GM04504 (cell line): Measurements from ENCODE around the gene PELI2.

ENCODE experiments used
- DNase-seq: peaks from one replicate; pipeline ENCODE4 v3.0.0-alpha.2; 2012; ENCODE audit warnings: low read depth

PELI2 gene

DNA sequence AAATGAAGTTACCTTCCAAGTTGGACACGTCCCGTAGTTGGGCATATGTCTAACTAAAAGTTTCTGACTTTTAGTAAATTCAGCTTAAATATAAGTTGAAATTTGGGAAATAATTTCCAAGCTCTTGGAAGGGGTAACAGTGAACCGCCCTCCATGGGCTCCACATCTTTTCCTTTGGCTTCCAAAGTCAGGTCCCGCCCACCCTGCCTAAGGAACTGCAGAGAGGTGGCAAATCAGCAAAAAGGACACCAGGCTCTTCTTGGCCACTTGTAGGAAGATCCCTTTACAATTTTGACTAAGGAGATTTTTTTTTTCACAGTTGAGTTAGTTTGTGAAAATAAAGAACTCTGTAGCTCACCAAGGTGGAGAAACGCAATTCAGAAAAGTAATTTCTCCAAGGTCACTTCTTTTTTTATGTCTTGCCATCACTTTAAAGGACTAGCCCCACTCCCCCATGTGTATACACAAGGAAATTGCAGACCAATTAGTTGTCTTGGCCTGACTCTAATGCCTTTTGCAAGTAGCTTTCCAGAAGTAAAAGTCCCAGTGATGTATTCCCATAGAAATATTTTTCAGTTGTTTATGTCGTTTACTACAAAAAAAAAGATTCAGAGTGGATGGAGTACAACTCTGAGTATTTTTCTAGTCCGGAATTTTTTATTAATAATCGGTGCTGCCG is 181.2 kb downstream of the PELI2 start:
- no peak for DNase-seq

- DNase-seq: no peak
Observed at GRCh38 chr14:56300495-56300894, 182.3 kb downstream of the PELI2 start.

DNA sequence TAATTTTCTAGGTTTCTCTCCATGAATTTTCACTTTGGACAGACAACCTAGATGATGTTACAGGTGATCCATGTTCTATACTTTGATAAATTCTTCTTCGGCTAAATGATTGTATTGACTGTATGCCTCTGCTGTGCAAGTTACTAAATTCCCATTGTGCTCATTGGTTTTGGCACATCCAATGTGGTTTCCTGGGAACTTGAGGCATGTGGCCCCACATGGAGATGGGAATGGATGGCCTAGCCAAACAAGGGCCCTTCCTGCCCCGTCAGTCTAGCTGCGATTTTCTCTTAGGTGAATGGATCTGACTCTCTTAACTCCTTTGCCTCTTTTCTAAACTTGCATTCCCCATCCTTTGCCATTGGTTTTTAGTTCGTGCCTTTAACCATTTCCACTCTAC is 186.2 kb downstream of the PELI2 start:
- no peak for DNase-seq

- DNase-seq: no peak
Observed at GRCh38 chr14:56309198-56309597, 191.0 kb downstream of the PELI2 start.

DNA sequence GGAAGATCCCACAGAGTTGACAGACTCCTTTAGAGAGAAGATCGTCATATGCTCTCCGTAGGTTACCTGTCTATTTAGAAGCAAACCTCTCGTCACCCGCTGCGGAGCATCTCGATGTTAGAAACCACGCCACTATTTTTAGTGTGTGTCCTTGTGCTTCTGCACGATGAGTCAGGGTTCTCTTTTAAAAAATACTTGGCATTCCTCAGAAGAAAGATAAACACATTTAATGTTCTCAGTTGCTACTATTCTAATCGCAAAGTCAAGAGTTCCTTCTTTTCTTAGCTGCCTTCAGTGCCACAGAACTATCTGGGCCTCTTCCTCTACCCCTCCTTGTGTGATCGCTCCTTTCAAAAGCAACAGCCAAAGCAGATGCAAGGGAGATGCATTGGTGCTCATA is 192.4 kb downstream of the PELI2 start:
- DNase-seq: no peak

GRCh38 chr14:56313789-56314188 is 195.6 kb downstream of the PELI2 start:
- DNase-seq: no peak

DNA sequence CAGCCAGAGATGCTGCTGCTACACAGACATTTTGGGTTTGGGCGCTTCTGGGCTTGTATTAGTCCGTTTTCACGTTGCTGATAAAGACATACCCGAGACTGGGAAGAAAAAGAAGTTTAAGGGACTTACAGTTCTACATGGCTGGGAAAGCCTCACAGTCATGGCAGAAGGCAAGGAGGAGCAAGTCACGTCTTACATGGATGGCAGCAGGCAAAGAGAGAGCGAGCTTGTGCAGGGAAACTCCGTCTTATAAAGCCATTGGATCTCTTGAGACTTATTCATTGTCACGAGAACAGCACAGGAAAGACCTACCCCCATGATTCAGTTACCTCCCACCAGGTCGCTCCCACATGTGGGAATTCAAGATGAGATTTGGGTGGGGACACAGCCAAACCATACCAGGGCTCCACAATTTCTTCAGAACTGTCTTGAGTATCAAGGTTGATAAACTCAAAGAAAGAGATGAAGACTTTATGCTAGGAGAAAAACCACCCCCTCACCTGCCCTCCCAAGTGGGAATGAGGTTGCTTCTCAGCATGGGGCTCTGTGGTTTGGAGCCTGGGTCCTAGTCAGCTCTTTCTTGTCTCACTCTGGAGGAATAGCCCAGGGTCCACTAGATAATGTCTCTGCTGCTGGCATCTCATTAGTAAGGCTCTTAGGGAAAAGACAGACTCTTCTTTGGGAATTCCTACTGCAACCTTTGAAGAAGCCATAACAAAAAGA is 200.3 kb downstream of the PELI2 start:
- no peak for DNase-seq

DNA sequence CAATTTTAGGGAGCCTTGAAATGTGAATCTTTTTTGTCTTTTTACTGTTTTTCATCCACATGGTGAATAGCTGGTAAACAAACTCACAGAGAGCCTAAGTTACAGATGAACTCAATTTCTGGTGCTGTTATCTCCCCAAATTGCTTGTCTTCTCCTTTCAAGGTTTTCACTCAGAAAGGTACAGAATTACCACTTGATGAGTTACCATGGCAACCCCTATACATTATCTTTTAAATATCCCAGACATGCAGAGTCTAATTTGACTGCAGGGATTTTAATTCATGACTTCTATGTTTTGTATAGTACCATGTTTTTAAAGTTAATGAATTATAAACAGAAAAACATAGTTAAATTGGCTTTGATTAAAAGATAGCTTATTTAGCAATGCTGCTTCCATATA is 203.7 kb downstream of the PELI2 start:
- no peak for DNase-seq

DNA sequence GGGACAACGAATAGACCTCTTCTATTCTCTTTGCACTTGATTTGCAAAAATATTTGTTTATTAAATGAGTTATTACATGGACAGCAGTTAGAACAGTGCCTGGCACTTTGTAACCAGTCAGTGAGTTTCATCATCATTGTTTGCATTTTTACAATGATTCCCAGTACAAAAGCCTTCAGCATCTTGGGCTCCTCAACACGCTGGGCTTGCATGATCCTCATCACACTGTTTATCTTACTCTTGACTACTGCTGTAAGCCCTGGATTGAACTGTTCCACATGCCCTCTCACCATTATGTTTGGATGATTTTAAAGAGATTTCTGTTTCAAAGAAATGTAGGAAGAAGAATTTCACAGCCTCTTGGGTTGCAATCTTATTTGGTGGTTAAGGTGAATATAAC is 204.3 kb downstream of the PELI2 start:
- no peak for DNase-seq

DNA sequence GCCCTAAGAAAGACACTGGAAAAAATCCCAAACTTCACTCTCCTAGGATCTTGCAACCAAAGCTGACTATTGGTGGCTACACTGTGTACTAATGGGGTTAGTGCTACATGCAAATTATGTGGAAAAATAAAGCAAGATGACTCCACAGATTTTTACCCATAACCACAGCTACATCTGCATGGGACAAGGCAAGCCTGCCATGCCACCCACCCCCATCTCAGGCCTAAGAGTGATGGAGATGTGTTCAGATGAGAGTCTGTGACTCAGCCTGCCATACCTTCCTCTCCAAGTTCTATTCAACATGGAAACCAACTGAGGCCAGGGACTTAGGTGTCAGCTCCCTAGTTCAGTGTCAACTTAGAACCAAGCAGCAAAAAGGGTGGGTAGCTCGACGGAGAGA is 206.2 kb downstream of the PELI2 start:
- no peak for DNase-seq

- no peak for DNase-seq
Observed at GRCh38 chr14:56324856-56325699, 206.9 kb downstream of the PELI2 start.

- no peak for DNase-seq
Observed at GRCh38 chr14:56328021-56328420, 209.8 kb downstream of the PELI2 start.

DNA sequence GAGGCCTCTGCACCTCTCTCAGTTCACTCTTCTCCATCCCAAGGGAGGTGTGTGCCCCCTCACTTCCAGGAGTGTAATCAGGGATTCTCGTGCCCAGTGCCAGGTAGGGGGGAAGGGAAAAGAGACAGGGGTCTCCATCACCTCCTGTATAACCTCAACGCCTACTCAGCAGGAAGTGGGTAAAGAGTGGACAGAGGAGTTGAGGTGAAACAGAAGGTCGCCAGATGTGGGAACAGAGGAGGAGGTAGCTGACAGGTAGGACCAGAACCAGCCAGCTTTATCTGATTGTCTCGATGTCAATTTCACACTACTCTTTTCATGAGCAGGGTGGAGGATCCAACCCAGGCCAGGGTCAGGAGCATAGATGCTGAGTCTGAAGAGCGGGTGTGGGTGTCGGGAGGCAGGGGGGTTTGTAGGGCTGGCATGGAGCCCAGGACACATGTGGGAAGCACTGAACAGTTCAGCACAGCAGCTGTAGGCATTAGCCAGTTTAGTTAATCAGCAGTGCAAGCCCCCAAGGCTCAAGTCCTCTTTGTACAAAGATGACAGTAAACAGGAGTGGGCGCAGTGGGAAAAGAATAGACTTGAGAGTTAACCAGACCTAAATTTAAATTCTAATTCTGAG is 213.5 kb downstream of the PELI2 start:
- no peak for DNase-seq

DNA sequence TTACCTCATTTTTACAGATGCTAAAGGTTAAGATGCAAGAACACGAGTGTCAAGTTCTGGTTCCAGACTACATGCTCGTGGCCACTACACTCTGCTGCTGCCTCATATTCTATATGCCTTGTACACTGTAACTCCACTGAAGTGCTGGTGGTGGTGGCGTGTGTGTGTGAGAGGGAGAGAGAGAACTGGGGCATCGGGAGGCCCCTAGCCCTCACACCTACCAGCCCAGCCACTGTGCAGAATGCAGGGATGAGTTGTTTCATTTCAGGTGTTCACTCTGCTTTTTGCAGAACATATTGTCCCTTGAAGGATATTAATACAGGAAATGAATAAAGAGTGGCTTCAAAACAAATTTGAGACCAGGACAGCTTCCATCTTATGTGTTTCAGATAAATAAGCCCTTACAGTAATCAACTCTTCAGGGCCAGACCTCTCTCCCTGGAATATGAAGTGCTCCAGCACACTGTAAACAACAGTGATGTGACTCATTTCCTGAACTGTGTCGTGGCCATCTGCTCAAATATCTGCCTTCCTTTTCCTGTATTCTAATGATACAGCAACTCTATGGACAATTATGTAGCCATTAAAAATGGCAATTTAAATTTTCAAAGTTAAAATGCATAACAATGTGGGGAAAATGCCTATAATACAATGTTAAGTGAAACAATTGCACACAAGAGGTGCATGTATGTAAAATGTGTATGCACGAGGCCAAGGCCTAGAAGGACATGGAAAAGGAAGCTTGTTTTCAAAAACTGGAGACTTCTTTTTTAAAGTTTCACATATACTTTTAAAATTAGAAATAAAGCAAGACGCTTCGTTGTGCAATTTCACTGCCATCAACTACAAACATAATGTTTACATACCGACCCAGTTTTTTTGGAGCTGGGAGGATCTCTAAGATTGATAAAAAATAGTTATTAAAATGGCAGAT is 215.4 kb downstream of the PELI2 start:
- peak; percentile 42 for DNase-seq

DNA sequence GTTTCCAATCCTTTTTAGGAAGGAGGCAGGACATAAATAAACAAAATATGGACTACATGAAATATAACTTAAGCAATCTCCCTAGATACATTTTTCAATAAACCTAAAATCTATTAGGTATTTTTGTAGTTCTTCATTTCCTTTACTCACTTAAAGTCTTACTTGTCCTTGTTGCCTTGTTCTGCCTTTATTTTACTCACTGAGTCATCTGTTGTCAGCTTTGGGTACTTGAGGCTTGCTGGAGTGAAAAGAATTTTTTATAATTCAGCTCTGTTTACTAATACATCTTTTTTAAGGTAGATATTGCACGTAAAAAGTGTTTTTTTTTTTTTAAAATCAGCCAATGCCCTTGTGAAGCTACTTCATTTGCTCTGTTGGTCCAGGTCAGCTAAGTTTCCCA is 216.2 kb downstream of the PELI2 start:
- no peak for DNase-seq

GRCh38 chr14:56338674-56339073 is 220.5 kb downstream of the PELI2 start:
- no peak for DNase-seq

GRCh38 chr14:56339855-56340701 is 221.9 kb downstream of the PELI2 start:
- DNase-seq: peak; percentile 93

GRCh38 chr14:56340932-56341331 is 222.7 kb downstream of the PELI2 start:
- DNase-seq: no peak

GRCh38 chr14:56341766-56342493 is 223.7 kb downstream of the PELI2 start:
- DNase-seq: no peak

GRCh38 chr14:56342494-56342942 is 224.3 kb downstream of the PELI2 start:
- DNase-seq: peak; percentile 40
